Stomach smooth muscle (tissue), 2 donors: ENCODE measurements around the gene DDHD1.
"Not testable (repeated sequence)": the region's sequence is repeated elsewhere in the genome, so short reads cannot be mapped to it uniquely, and the experiment has no call there.

Experiments
- H3K27ac ChIP-seq: one replicate; pipeline ENCODE4 v1.7.0; 2013; ENCODE audit warnings: mild to moderate bottlenecking, low read length, inconsistent platforms
- H3K27me3 ChIP-seq, 2 donors: one replicate each; pipeline ENCODE4 v1.7.0; 2013; ENCODE audit warnings: low read length in 2 of 2; ENCODE audit not compliant: insufficient read depth in 2 of 2, control insufficient read depth in 1 of 2
- H3K36me3 ChIP-seq, 2 donors: one replicate each; pipeline ENCODE4 v1.7.0; 2013; ENCODE audit warnings: low read length in 2 of 2; ENCODE audit not compliant: control insufficient read depth in 2 of 2, insufficient read depth in 2 of 2
- H3K4me1 ChIP-seq: one replicate; pipeline ENCODE4 v1.7.0; 2013; ENCODE audit warnings: low read length; ENCODE audit not compliant: control insufficient read depth, insufficient read depth
- H3K4me3 ChIP-seq, 2 donors: one replicate each; pipeline ENCODE4 v1.7.0; 2013; ENCODE audit warnings: low read length in 2 of 2
- H3K9ac ChIP-seq, 2 donors: one replicate each; pipeline ENCODE4 v1.7.0; 2013; ENCODE audit warnings: low read length in 2 of 2, mild to moderate bottlenecking in 1 of 2
- H3K9me3 ChIP-seq, 2 donors: one replicate each; pipeline ENCODE4 v1.7.0; 2013; ENCODE audit warnings: low read length in 2 of 2; ENCODE audit not compliant: control insufficient read depth in 2 of 2
- donor health status: healthy.
- donor health status: Pancreatic carcinoma.

The DDHD1 gene

GRCh38 chr14:53152887-53153701 lies at the start of gene DDHD1:
Gene DDHD1, minus strand, starts transcription at chr14:53153323. Its CDS starts 225 bp downstream, at chr14:53153098.
- H3K9ac ChIP-seq = peak within 1 kb of the TSS; percentile 77 to 80
- H3K4me1 ChIP-seq = peaks cover 13% of the 10 kb centered on the region
- H3K4me3 ChIP-seq = peak within 1 kb of the TSS; percentile 84 to 95
- H3K9me3 ChIP-seq = no peaks in the 10 kb centered on the region
- no peaks in the 10 kb centered on the region for H3K36me3 ChIP-seq
- H3K27ac ChIP-seq = peak within 1 kb of the TSS; percentile 77
- no peaks in the 10 kb centered on the region for H3K27me3 ChIP-seq

DNA sequence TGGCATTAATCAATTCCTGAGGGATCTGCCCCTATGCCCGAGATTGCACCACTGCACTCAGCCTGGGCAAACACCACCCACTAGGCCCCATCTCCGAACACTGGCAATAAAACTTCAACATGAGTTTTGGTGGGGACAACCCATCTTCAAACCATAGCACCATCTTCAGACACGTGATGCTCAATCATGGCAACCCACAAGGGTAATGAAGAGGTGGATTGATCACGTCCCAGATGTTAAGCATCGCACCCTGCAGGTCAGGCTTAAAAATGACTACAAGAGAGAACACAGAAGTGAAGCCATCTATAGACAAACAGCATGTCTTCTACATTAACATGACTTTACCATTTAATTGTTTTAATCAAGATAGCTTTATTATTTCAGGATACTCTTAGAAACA lies 42.8 kb upstream of the DDHD1 start:
- Histone ChIP-seq H3K36me3 (no peaks in the 10 kb centered on the region), H3K4me1 (no peaks in the 10 kb centered on the region), H3K9me3 (no peaks in the 10 kb centered on the region), H3K4me3 (no peak overlapping the region), H3K9ac (no peak overlapping the region), H3K27me3 (no peaks in the 10 kb centered on the region), H3K27ac (no peak overlapping the region)

DNA sequence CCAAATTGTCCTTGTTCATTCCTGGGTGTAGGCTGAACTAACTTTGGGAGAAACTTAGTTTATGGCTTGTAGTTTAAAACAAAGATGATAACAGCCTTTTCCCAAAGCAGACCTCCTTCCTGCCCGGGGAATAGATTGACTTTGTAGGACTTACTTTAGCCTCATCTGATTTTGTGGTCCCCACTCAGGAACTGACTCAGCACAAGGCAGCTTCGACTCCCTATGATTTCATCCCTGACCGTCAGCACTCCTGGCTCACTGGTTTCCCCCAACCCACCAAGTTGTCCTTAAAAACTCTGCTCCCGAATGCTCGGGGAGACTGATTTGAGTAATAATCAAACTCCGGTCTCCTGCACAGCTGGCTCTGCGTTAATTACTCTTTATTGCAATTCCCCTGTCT lies 40.1 kb upstream of the DDHD1 start:
- no peaks in the 10 kb centered on the region for H3K9me3 ChIP-seq
- no peaks in the 10 kb centered on the region for H3K4me1 ChIP-seq
- no peak overlapping the region for H3K4me3 ChIP-seq
- H3K27me3 ChIP-seq = no peaks in the 10 kb centered on the region
- no peak overlapping the region for H3K27ac ChIP-seq
- no peaks in the 10 kb centered on the region for H3K36me3 ChIP-seq
- H3K9ac ChIP-seq = no peak overlapping the region

- Histone ChIP-seq H3K27me3 (no peaks in the 10 kb centered on the region), H3K36me3 (no peaks in the 10 kb centered on the region), H3K4me1 (no peaks in the 10 kb centered on the region), H3K4me3 (no peak overlapping the region), H3K27ac (no peak overlapping the region), H3K9ac (no peak overlapping the region), H3K9me3 (no peaks in the 10 kb centered on the region)
Observed at GRCh38 chr14:53192052-53192760, 39.1 kb upstream of the DDHD1 start.

DNA sequence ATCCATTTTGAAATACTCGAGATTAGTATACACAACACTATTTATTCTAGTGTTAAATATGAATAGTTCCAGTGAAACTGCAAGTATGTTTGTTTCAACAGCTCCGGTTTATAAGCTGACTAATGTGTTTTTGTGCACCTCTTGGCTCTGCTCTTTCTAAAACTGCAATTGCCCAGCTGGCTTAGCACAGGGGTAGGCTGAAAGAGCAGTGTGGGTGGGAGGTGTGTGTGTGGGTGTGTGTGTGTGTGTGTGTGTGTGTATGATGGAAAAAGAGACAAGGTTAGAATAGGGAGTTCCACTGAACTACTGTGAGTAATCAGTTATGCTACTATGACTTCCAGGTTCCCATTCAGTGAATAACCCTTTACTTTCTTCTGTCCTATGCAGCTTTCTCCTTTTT lies 37.8 kb upstream of the DDHD1 start:
- Histone ChIP-seq H3K4me1 (no peaks in the 10 kb centered on the region), H3K4me3 (no peak overlapping the region), H3K36me3 (no peaks in the 10 kb centered on the region), H3K9me3 (no peaks in the 10 kb centered on the region), H3K27me3 (no peaks in the 10 kb centered on the region), H3K27ac (no peak overlapping the region), H3K9ac (no peak overlapping the region)

DNA sequence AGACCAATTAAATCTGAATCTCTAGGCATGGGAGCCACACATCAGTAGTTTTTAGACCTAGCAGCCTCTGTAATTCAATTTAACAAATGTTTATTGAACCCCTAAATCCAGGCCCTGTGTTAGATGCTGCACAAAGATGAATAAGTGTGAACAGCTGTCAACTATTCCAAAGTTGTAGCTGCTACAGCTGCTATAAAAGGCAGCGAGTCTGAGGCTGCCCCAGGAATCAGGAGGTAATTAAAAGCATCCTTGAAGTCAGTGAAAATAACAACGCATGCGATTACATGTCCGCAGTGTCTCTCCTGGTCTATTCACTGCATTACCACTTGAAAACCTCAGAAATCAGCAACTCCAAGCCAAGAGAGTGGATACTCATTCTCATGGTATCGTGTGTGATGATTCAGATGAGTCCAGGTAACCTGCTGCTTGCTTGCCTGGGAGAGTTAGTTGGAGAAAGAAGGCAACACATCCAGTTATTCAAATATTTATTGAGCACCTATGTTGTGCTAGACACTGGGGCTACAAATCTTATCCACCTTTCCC lies 34.9 kb upstream of the DDHD1 start:
- no peak overlapping the region for H3K4me3 ChIP-seq
- no peaks in the 10 kb centered on the region for H3K27me3 ChIP-seq
- no peaks in the 10 kb centered on the region for H3K4me1 ChIP-seq
- H3K27ac ChIP-seq = no peak overlapping the region
- no peak overlapping the region for H3K9ac ChIP-seq
- no peaks in the 10 kb centered on the region for H3K36me3 ChIP-seq
- H3K9me3 ChIP-seq = no peaks in the 10 kb centered on the region

GRCh38 chr14:53186532-53186931 lies 33.4 kb upstream of the DDHD1 start:
- Histone ChIP-seq H3K4me3 (no peak overlapping the region), H3K9me3 (no peaks in the 10 kb centered on the region), H3K4me1 (no peaks in the 10 kb centered on the region), H3K36me3 (no peaks in the 10 kb centered on the region), H3K27ac (no peak overlapping the region), H3K9ac (no peak overlapping the region), H3K27me3 (peaks cover 0 to 2% of the 10 kb centered on the region in 2 donors)

DNA sequence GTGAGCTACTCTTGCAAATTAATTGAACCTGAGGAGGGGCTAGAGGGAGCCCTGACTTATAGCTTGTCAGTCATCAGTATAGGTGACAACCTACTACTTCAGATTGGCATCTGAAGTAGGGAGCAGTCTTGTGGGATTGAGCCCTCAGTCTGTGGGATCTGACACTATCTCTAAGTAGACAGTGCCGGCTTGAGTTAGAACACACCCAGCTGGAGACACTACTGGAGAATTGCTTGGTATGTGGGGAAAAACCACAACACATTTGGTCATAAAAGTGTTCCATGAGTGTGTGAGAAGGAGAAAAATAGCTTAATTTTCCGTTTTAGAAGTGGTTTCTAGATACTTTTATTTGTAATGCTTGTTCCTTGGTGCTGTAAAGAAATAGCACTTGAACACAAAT lies 30.5 kb upstream of the DDHD1 start:
- no peak overlapping the region for H3K4me3 ChIP-seq
- H3K27me3 ChIP-seq = peaks cover 0 to 2% of the 10 kb centered on the region in 2 donors

GRCh38 chr14:53183056-53183455 lies 29.9 kb upstream of the DDHD1 start:
- H3K4me1 ChIP-seq = no peaks in the 10 kb centered on the region
- no peak overlapping the region for H3K4me3 ChIP-seq
- no peak overlapping the region for H3K9ac ChIP-seq
- H3K27ac ChIP-seq = no peak overlapping the region
- peaks cover 0 to 2% of the 10 kb centered on the region in 2 donors for H3K27me3 ChIP-seq
- H3K9me3 ChIP-seq = no peaks in the 10 kb centered on the region
- no peaks in the 10 kb centered on the region for H3K36me3 ChIP-seq

More for the DNA sequence above, 30.5 kb upstream of the DDHD1 start:
- Histone ChIP-seq H3K27ac (no peak overlapping the region), H3K4me1 (no peaks in the 10 kb centered on the region), H3K9me3 (no peaks in the 10 kb centered on the region), H3K36me3 (no peaks in the 10 kb centered on the region), H3K9ac (no peak overlapping the region)

GRCh38 chr14:53181463-53182081 lies 28.4 kb upstream of the DDHD1 start:
- H3K27me3 ChIP-seq, H3K9me3 ChIP-seq, H3K36me3 ChIP-seq, H3K9ac ChIP-seq, H3K27ac ChIP-seq, H3K4me1 ChIP-seq, H3K4me3 ChIP-seq: not testable (repeated sequence)
